ENCODE results near the gene TSR1.

DNA sequence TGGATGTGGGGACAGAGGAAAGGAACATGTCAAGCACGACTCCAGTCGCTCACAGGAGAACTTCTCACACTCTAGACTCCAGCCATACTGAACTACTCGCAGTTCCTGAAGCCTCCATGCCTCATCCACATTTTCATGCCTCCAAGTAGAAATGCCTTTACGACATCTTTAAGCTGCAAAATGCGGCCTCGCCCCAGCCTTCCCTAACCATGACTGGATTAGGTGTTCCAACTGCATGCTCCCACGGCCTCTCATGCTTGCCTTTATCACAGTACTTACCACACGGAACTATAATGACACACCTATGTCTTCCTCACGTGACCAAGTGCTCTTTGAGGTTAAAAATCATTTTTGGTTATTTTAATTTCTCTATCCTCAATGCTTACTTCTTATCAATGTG lies 56.5 kb downstream of the TSR1 start:
- TF ChIP-seq CTCF (IDR thresholded peaks at IDR 0.05) (no peak), EP300 (IDR thresholded peaks at IDR 0.05) (no peak), POLR2A (IDR thresholded peaks at IDR 0.05) (no peak)
